HG03432 (cell line): ENCODE data around the gene CBX2.

Experiments
- ATAC-seq: cut with Tn5 transposase; IDR thresholded peaks from one replicate; pipeline ENCODE4 v1.9.1; 2021; ENCODE audit warnings: mild to moderate bottlenecking, moderate library complexity; ENCODE audit not compliant: unreplicated experiment

The CBX2 gene

GRCh38 chr17:79811011-79811867 is 33.3 kb downstream of the CBX2 start:
- no peak for ATAC-seq

- ATAC-seq = no peak
Observed at GRCh38 chr17:79811868-79812352, 34.0 kb downstream of the CBX2 start.

GRCh38 chr17:79812353-79813258 is 34.7 kb downstream of the CBX2 start:
- ATAC-seq = no peak

- no peak for ATAC-seq
Observed at GRCh38 chr17:79813297-79814126, 35.6 kb downstream of the CBX2 start.

GRCh38 chr17:79814127-79814973 is 36.4 kb downstream of the CBX2 start:
- ATAC-seq = no peak

GRCh38 chr17:79814974-79815835 is 37.3 kb downstream of the CBX2 start:
- ATAC-seq = no peak

- ATAC-seq = no peak
Observed at GRCh38 chr17:79815836-79816461, 38.0 kb downstream of the CBX2 start.

GRCh38 chr17:79818026-79818758 is 40.2 kb downstream of the CBX2 start:
- ATAC-seq = no peak

GRCh38 chr17:79819085-79819484 is 41.1 kb downstream of the CBX2 start:
- ATAC-seq = no peak

GRCh38 chr17:79819534-79820276 is 41.8 kb downstream of the CBX2 start:
- no peak for ATAC-seq

GRCh38 chr17:79820959-79821330 is 43.0 kb downstream of the CBX2 start:
- ATAC-seq = no peak

GRCh38 chr17:79821331-79822095 is 43.6 kb downstream of the CBX2 start:
- ATAC-seq = no peak

- no peak for ATAC-seq
Observed at GRCh38 chr17:79822583-79823124, 44.7 kb downstream of the CBX2 start.

- no peak for ATAC-seq
Observed at GRCh38 chr17:79824234-79824633, 46.3 kb downstream of the CBX2 start.

- no peak for ATAC-seq
Observed at GRCh38 chr17:79824893-79825579, 47.1 kb downstream of the CBX2 start.

- no peak for ATAC-seq
Observed at GRCh38 chr17:79825580-79825921, 47.6 kb downstream of the CBX2 start.
